NCI-H1436 (cell line): ENCODE data around the gene SIM2.

Experiments
- DNase-seq: peaks from one replicate; lab custom pipeline; 2025; lab: John Stamatoyannopoulos, UW

SIM2 gene

GRCh38 chr21:36761685-36762084 lies 62.8 kb downstream of the SIM2 start:
- DNase-seq = no peak

GRCh38 chr21:36762642-36763041 lies 63.7 kb downstream of the SIM2 start:
- no peak for DNase-seq

GRCh38 chr21:36763305-36763704 lies 64.4 kb downstream of the SIM2 start:
- DNase-seq = no peak

- no peak for DNase-seq
Measured at GRCh38 chr21:36765229-36765628, 66.3 kb downstream of the SIM2 start.

- no peak for DNase-seq
Measured at GRCh38 chr21:36766511-36766910, 67.6 kb downstream of the SIM2 start.

GRCh38 chr21:36767096-36767495 lies 68.2 kb downstream of the SIM2 start:
- DNase-seq = no peak

GRCh38 chr21:36768496-36768895 lies 69.6 kb downstream of the SIM2 start:
- no peak for DNase-seq

- no peak for DNase-seq
Measured at GRCh38 chr21:36769051-36769839, 70.3 kb downstream of the SIM2 start.

GRCh38 chr21:36773117-36773516 lies 74.2 kb downstream of the SIM2 start:
- no peak for DNase-seq

- no peak for DNase-seq
Measured at GRCh38 chr21:36773995-36774394, 75.1 kb downstream of the SIM2 start.

- DNase-seq = no peak
Measured at GRCh38 chr21:36776981-36777617, 78.2 kb downstream of the SIM2 start.

GRCh38 chr21:36780861-36781260 lies 81.9 kb downstream of the SIM2 start:
- DNase-seq = no peak

GRCh38 chr21:36783612-36784374 lies 84.9 kb downstream of the SIM2 start:
- no peak for DNase-seq

GRCh38 chr21:36784947-36785346 lies 86.0 kb downstream of the SIM2 start:
- DNase-seq = no peak

GRCh38 chr21:36785615-36786014 lies 86.7 kb downstream of the SIM2 start:
- DNase-seq = no peak

- no peak for DNase-seq
Measured at GRCh38 chr21:36786186-36786585, 87.3 kb downstream of the SIM2 start.

GRCh38 chr21:36788120-36788638 lies 89.3 kb downstream of the SIM2 start:
- DNase-seq = no peak

- DNase-seq = no peak
Measured at GRCh38 chr21:36790616-36791015, 91.7 kb downstream of the SIM2 start.

GRCh38 chr21:36791180-36791579 lies 92.3 kb downstream of the SIM2 start:
- no peak for DNase-seq

- DNase-seq = no peak
Measured at GRCh38 chr21:36791695-36792470, 93.0 kb downstream of the SIM2 start.

- no peak for DNase-seq
Measured at GRCh38 chr21:36792505-36792967, 93.6 kb downstream of the SIM2 start.

GRCh38 chr21:36796070-36796469 lies 97.2 kb downstream of the SIM2 start:
- DNase-seq = no peak
